Measurements from ENCODE around the gene WNT3.

DNA sequence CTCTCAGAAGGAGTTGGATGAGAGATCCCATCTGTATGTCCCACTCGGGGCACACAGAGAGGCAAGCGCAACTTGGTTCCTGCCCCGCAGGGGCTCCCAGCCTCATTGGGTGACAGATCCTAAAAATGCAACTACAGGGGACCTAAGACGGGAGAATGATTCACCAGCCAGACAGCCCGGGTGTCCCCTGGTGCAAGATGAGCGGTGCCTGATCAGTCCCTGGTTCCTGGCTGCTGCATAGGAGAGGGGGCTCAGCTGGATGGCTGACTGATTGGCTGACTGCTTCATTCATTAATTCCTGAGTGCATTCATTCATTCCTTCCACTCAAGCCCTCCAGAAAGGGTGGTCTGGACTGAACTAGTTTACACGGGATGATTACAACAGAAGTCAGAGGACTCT is 22.0 kb downstream of the WNT3 start:
- TF ChIP-seq, protein P1, sequence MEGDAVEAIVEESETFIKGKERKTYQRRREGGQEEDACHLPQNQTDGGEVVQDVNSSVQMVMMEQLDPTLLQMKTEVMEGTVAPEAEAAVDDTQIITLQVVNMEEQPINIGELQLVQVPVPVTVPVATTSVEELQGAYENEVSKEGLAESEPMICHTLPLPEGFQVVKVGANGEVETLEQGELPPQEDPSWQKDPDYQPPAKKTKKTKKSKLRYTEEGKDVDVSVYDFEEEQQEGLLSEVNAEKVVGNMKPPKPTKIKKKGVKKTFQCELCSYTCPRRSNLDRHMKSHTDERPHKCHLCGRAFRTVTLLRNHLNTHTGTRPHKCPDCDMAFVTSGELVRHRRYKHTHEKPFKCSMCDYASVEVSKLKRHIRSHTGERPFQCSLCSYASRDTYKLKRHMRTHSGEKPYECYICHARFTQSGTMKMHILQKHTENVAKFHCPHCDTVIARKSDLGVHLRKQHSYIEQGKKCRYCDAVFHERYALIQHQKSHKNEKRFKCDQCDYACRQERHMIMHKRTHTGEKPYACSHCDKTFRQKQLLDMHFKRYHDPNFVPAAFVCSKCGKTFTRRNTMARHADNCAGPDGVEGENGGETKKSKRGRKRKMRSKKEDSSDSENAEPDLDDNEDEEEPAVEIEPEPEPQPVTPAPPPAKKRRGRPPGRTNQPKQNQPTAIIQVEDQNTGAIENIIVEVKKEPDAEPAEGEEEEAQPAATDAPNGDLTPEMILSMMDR (IDR thresholded peaks at IDR 0.05), result no peak
- TF ChIP-seq POLR2A (IDR thresholded peaks at IDR 0.05), result no peak

Data from vagina (tissue), 2 donors.